Ascending aorta (tissue), 2 donors: Measurements from ENCODE around the gene EGLN2. TPM values are rescaled to one million over a fixed set of nuclear protein-coding genes. Genes with fewer than 3 reads are reported as not detected.
"Not testable (repeated sequence)": the region's sequence is repeated elsewhere in the genome, so short reads cannot be mapped to it uniquely, and the experiment has no call there.

Source experiments
- DNase-seq, 2 donors: peaks; one replicate each; pipeline ENCODE4 v3.0.0-alpha.2; 2019; ENCODE audit warnings: low spot score in 2 of 2
- H3K27ac ChIP-seq, 2 donors: fragments of 200-600 bp; sonication (generic); one replicate each; pipeline ENCODE4 v1.5.1; 2016 to 2017; ENCODE audit warnings: mild to moderate bottlenecking in 1 of 2
- H3K27me3 ChIP-seq: fragments of 200-600 bp; sonication (generic); one replicate; pipeline ENCODE4 v1.5.1; 2017
- H3K36me3 ChIP-seq, 2 donors: fragments of 200-600 bp; sonication (generic); one replicate each; pipeline ENCODE4 v1.5.1; 2016
- H3K4me1 ChIP-seq, 2 donors: fragments of 200-600 bp; sonication (generic); one replicate each; pipeline ENCODE4 v1.5.1; 2016 to 2017; ENCODE audit warnings: mild to moderate bottlenecking in 1 of 2
- H3K4me3 ChIP-seq, 2 donors: fragments of 200-600 bp; sonication (generic); one replicate each; pipeline ENCODE4 v1.5.1; 2016 to 2017; ENCODE audit warnings: mild to moderate bottlenecking in 1 of 2
- H3K9me3 ChIP-seq, 2 donors: fragments of 200-600 bp; sonication (generic); one replicate each; pipeline ENCODE4 v1.5.1; 2016
- CTCF ChIP-seq, 3 experiments: fragments of 200-600 bp in 2 of 3; fragments of 450-650 bp in 1 of 3; sonication (generic) in 2 of 3; IDR thresholded peaks; one replicate each; pipeline ENCODE4 v1.5.1; 2016 to 2019; ENCODE audit warnings: antibody characterized with exemption in 3 of 3, mild to moderate bottlenecking in 1 of 3, moderate library complexity in 1 of 3
- intact Hi-C: fragments of 100-400 bp; cut with DNase I; formaldehyde crosslinking; loops from one replicate; pipeline ENCODE4 v1.15.1; 2023
- total RNA-seq: library from RNA; depleted of rRNA; stranded (reverse); fragments of >200 nt; gene quantifications from one replicate; pipeline ENCODE4 v1.1.0, GENCODE V29; 2016

EGLN2 gene
- total RNA-seq, 1 donor from 2014 or later, result 149 TPM

GRCh38 chr19:40825460-40826095, 26.6 kb downstream of the EGLN2 start:
- Histone ChIP-seq H3K36me3 (peaks cover 10 to 26% of the 10 kb centered on the region in 2 donors), H3K4me1 (peaks cover 0 to 10% of the 10 kb centered on the region in 2 donors)
- H3K9me3 ChIP-seq, intact Hi-C loops, H3K27me3 ChIP-seq, DNase-seq, H3K27ac ChIP-seq, H3K4me3 ChIP-seq: not testable (repeated sequence)

- H3K27ac ChIP-seq, H3K9me3 ChIP-seq, intact Hi-C loops, H3K4me3 ChIP-seq, DNase-seq, H3K27me3 ChIP-seq: not testable (repeated sequence)
- H3K4me1 ChIP-seq, result peaks cover 0 to 10% of the 10 kb centered on the region in 2 donors
- H3K36me3 ChIP-seq, result peaks cover 10 to 26% of the 10 kb centered on the region in 2 donors
Observed at GRCh38 chr19:40826312-40826698, 27.3 kb downstream of the EGLN2 start.

- peaks cover 10 to 26% of the 10 kb centered on the region in 2 donors for H3K36me3 ChIP-seq
- H3K27ac ChIP-seq, H3K4me3 ChIP-seq, H3K9me3 ChIP-seq, H3K27me3 ChIP-seq, DNase-seq, intact Hi-C loops: not testable (repeated sequence)
- peaks cover 0 to 10% of the 10 kb centered on the region in 2 donors for H3K4me1 ChIP-seq
Observed at GRCh38 chr19:40826699-40827385, 27.9 kb downstream of the EGLN2 start.

GRCh38 chr19:40827386-40828247, 28.6 kb downstream of the EGLN2 start:
- intact Hi-C loops, result no loop called here
- TF ChIP-seq CTCF (IDR thresholded peaks at IDR 0.05), result no peak
- Histone ChIP-seq H3K4me1 (peaks cover 0 to 8% of the 10 kb centered on the region in 2 donors), H3K4me3 (no peak overlapping the region), H3K27ac (no peak overlapping the region), H3K36me3 (peaks cover 10 to 26% of the 10 kb centered on the region in 2 donors), H3K27me3 (no peaks in the 10 kb centered on the region), H3K9me3 (no peaks in the 10 kb centered on the region)
- DNase-seq, result no peak

- H3K9me3 ChIP-seq, result no peaks in the 10 kb centered on the region
- no peak for TF ChIP-seq CTCF (IDR thresholded peaks at IDR 0.05)
- no peaks in the 10 kb centered on the region for H3K27me3 ChIP-seq
- no peak for DNase-seq
- peaks cover 10 to 26% of the 10 kb centered on the region in 2 donors for H3K36me3 ChIP-seq
- intact Hi-C loops, result no loop called here
- no peaks in the 10 kb centered on the region for H3K4me1 ChIP-seq
- no peak overlapping the region for H3K4me3 ChIP-seq
- no peak overlapping the region for H3K27ac ChIP-seq
Observed at GRCh38 chr19:40829205-40829604, 30.2 kb downstream of the EGLN2 start.

- H3K27ac ChIP-seq, intact Hi-C loops, H3K4me1 ChIP-seq, DNase-seq, H3K4me3 ChIP-seq, H3K27me3 ChIP-seq, H3K9me3 ChIP-seq: not testable (repeated sequence)
- H3K36me3 ChIP-seq, result peaks cover 10 to 26% of the 10 kb centered on the region in 2 donors
Observed at GRCh38 chr19:40830741-40831140, 31.8 kb downstream of the EGLN2 start.

- DNase-seq, result no peak
- peaks cover 8 to 24% of the 10 kb centered on the region in 2 donors for H3K36me3 ChIP-seq
- TF ChIP-seq CTCF (IDR thresholded peaks at IDR 0.05), result no peak
- H3K9me3 ChIP-seq, result no peaks in the 10 kb centered on the region
- H3K27me3 ChIP-seq, result no peaks in the 10 kb centered on the region
- intact Hi-C loops, result no loop called here
- H3K4me3 ChIP-seq, result no peak overlapping the region
- H3K4me1 ChIP-seq, result no peaks in the 10 kb centered on the region
- no peak overlapping the region for H3K27ac ChIP-seq
Observed at GRCh38 chr19:40831502-40832430, 32.8 kb downstream of the EGLN2 start.

GRCh38 chr19:40832431-40832790, 33.4 kb downstream of the EGLN2 start:
- H3K36me3 ChIP-seq, result peaks cover 1 to 17% of the 10 kb centered on the region in 2 donors
- H3K27me3 ChIP-seq, H3K27ac ChIP-seq, intact Hi-C loops, H3K9me3 ChIP-seq, H3K4me1 ChIP-seq, H3K4me3 ChIP-seq, DNase-seq: not testable (repeated sequence)

- H3K27ac ChIP-seq, H3K36me3 ChIP-seq, H3K4me1 ChIP-seq, H3K9me3 ChIP-seq, H3K27me3 ChIP-seq, H3K4me3 ChIP-seq, DNase-seq, intact Hi-C loops: not testable (repeated sequence)
Observed at GRCh38 chr19:40833728-40834533, 34.9 kb downstream of the EGLN2 start.
